Liver (tissue), 9 donors: Measurements from ENCODE around the gene BMAL1. TPM values are rescaled to one million over a fixed set of nuclear protein-coding genes. Genes with fewer than 3 reads are reported as not detected.

Experiments used
- DNase-seq: peaks from one replicate; pipeline ENCODE4 v3.0.0-alpha.2; 2017; ENCODE audit warnings: low spot score
- H3K27ac ChIP-seq, 2 donors: one replicate each; pipeline ENCODE4 v1.7.0; 2013; ENCODE audit warnings: inconsistent platforms in 2 of 2, low read length in 2 of 2, control low read depth in 1 of 2, low read depth in 1 of 2, mild to moderate bottlenecking in 1 of 2
- H3K27me3 ChIP-seq, 4 donors: one replicate each; pipeline versions ENCODE4 v1.6.1 to v1.7.0; 2013; ENCODE audit warnings: low read length in 3 of 4, inconsistent platforms in 1 of 4, mild to moderate bottlenecking in 1 of 4, moderate library complexity in 1 of 4; ENCODE audit not compliant: control insufficient read depth in 4 of 4, insufficient read depth in 4 of 4
- H3K36me3 ChIP-seq, 4 donors: one replicate each; pipeline versions ENCODE4 v1.6.1 to v1.7.0; 2013; ENCODE audit warnings: low read length in 3 of 4, mild to moderate bottlenecking in 3 of 4, low read depth in 1 of 4, moderate library complexity in 1 of 4; ENCODE audit not compliant: control insufficient read depth in 4 of 4, insufficient read depth in 3 of 4
- H3K4me1 ChIP-seq, 4 donors: one replicate each; pipeline versions ENCODE4 v1.6.1 to v1.7.0; 2013; ENCODE audit warnings: low read length in 3 of 4, mild to moderate bottlenecking in 3 of 4, moderate library complexity in 1 of 4; ENCODE audit not compliant: control insufficient read depth in 4 of 4, insufficient read depth in 4 of 4
- H3K4me3 ChIP-seq, 3 donors: one replicate each; pipeline versions ENCODE4 v1.6.1 to v1.7.0; 2013; ENCODE audit warnings: low read length in 3 of 3, control low read depth in 1 of 3, low read depth in 1 of 3, mild to moderate bottlenecking in 1 of 3
- H3K9ac ChIP-seq, 2 donors: one replicate each; pipeline ENCODE4 v1.7.0; 2013; ENCODE audit warnings: low read length in 2 of 2, mild to moderate bottlenecking in 2 of 2, moderate library complexity in 2 of 2, control low read depth in 1 of 2, low read depth in 1 of 2
- H3K9me3 ChIP-seq, 4 donors: one replicate each; pipeline versions ENCODE4 v1.6.1 to v1.7.0; 2013; ENCODE audit warnings: low read length in 3 of 4; ENCODE audit not compliant: control insufficient read depth in 4 of 4
- ATF3 ChIP-seq: IDR thresholded peaks from 2 replicates; pipeline ENCODE4 v1.6.1; 2016; ENCODE audit warnings: antibody characterized with exemption
- CTCF ChIP-seq: fragments of 150-350 bp; IDR thresholded peaks from 2 replicates; pipeline ENCODE4 v1.5.1; 2017; ENCODE audit warnings: improper control_type of control experiment, low read depth, low read length; ENCODE audit not compliant: missing input control
- EGR1 ChIP-seq, 2 donors: IDR thresholded peaks; 2 replicates each; pipeline ENCODE4 v1.6.1; 2016 to 2018; ENCODE audit warnings: antibody characterized with exemption in 2 of 2, low read depth in 2 of 2
- FOXA1 ChIP-seq: IDR thresholded peaks from 2 replicates; pipeline ENCODE4 v1.6.1; 2016; ENCODE audit warnings: antibody characterized with exemption
- FOXA2 ChIP-seq: IDR thresholded peaks from 2 replicates; pipeline ENCODE4 v1.6.1; 2016; ENCODE audit warnings: antibody characterized with exemption
- GABPA ChIP-seq, 2 donors: IDR thresholded peaks in 1 of 2; conservative IDR thresholded peaks in 1 of 2; 2 replicates each; pipeline ENCODE4 v1.6.1; 2016; ENCODE audit warnings: antibody characterized with exemption in 2 of 2, mild to moderate bottlenecking in 1 of 2, moderate library complexity in 1 of 2
- HNF4A ChIP-seq, 2 donors: conservative IDR thresholded peaks; 2 replicates each; pipeline ENCODE4 v1.6.1; 2016; ENCODE audit warnings: antibody characterized with exemption in 2 of 2, mild to moderate bottlenecking in 2 of 2
- HNF4G ChIP-seq: IDR thresholded peaks from 2 replicates; pipeline ENCODE4 v1.6.1; 2016; ENCODE audit warnings: antibody characterized with exemption
- JUND ChIP-seq, 2 donors: IDR thresholded peaks; 2 replicates each; pipeline ENCODE4 v1.6.1; 2016; ENCODE audit warnings: antibody characterized with exemption in 2 of 2
- MAX ChIP-seq: IDR thresholded peaks from 2 replicates; pipeline ENCODE4 v1.6.1; 2016; ENCODE audit warnings: antibody characterized with exemption
- NR2F2 ChIP-seq: IDR thresholded peaks from 2 replicates; pipeline ENCODE4 v1.6.1; 2016; ENCODE audit warnings: antibody characterized with exemption
- RAD21 ChIP-seq, 2 donors: IDR thresholded peaks; 2 replicates each; pipeline ENCODE4 v1.6.1; 2016; ENCODE audit warnings: antibody characterized with exemption in 2 of 2, mild to moderate bottlenecking in 2 of 2
- REST ChIP-seq: IDR thresholded peaks from 2 replicates; pipeline ENCODE4 v1.6.1; 2016; ENCODE audit warnings: antibody characterized with exemption, mild to moderate bottlenecking
- RXRA ChIP-seq, 2 donors: IDR thresholded peaks; 2 replicates each; pipeline ENCODE4 v1.6.1; 2017 to 2018; ENCODE audit warnings: antibody characterized with exemption in 2 of 2, mild to moderate bottlenecking in 1 of 2
- SP1 ChIP-seq: IDR thresholded peaks from 2 replicates; pipeline ENCODE4 v1.6.1; 2018; ENCODE audit warnings: antibody characterized with exemption, mild to moderate bottlenecking
- TAF1 ChIP-seq: conservative IDR thresholded peaks from 2 replicates; pipeline ENCODE4 v1.6.1; 2016; ENCODE audit warnings: antibody characterized with exemption, mild to moderate bottlenecking
- YY1 ChIP-seq: IDR thresholded peaks from 2 replicates; pipeline ENCODE4 v1.6.1; 2016; ENCODE audit warnings: antibody characterized with exemption, mild to moderate bottlenecking
- ZBTB33 ChIP-seq: IDR thresholded peaks from 2 replicates; pipeline ENCODE4 v1.6.1; 2016; ENCODE audit warnings: antibody characterized with exemption
- WGBS: extraction: QIAGEN DNeasy Blood & Tissue Kit; methylation state at CpG from one replicate; pipeline ENCODE4 v1.1.7; 2013; 5-methylcytosine and 5-hydroxymethylcytosine counted together
- polyA plus RNA-seq, 2 donors: library from polyadenylated mRNA; stranded (reverse) in 1 of 2; unstranded in 1 of 2; fragments of 200-250 nt in 1 of 2; fragments of >200 nt in 1 of 2; fragmentation: Nextera tagmentation in 1 of 2; extraction: Ambion mirVana in 1 of 2; gene quantifications; one replicate each; pipeline versions ENCODE4 v1.2.1 to v1.2.3, GENCODE V29; 2013 to 2015
- total RNA-seq, 2 donors: library from RNA; depleted of rRNA; stranded (reverse); fragments of >200 nt; gene quantifications; one replicate each; pipeline ENCODE4 v1.2.3, GENCODE V29; 2014
- donor health status: healthy.
- donor health status: healthy.
- donor health status: healthy.
- donor health status: healthy.
- donor health status: healthy.

The BMAL1 gene
- total and polyA plus RNA-seq, 4 donors, result 4.7 to 39.0 (median 15.0) TPM

- TF ChIP-seq FOXA2 (no peak), YY1 (no peak), EGR1 (IDR thresholded peaks at IDR 0.05; ENCODE audit: low read depth in 2 of 2) (no peak), JUND (IDR thresholded peaks at IDR 0.05) (no peak), GABPA (IDR thresholded peaks at IDR 0.05 in 1 of 2, conservative IDR thresholded peaks at IDR 0.05 in 1 of 2) (no peak)
- Histone ChIP-seq H3K4me1 (peaks cover 0 to 2% (median 0%) of the 10 kb centered on the region in 4 donors), H3K27me3 (no peaks in the 10 kb centered on the region), H3K9me3 (peaks cover 0 to 3% (median 1%) of the 10 kb centered on the region in 4 donors), H3K4me3 (no peak overlapping the region), H3K9ac (no peak overlapping the region), H3K36me3 (no peaks in the 10 kb centered on the region), H3K27ac (no peak overlapping the region)
- no peak for DNase-seq
- WGBS, result 99% methylated on average over 1 of the region's 1 CpG
Measured at GRCh38 chr11:13429288-13429687, 151.7 kb downstream of the BMAL1 start.

GRCh38 chr11:13429836-13430235 is 152.2 kb downstream of the BMAL1 start:
- Histone ChIP-seq H3K4me3 (no peak overlapping the region), H3K9me3 (peaks cover 0 to 3% (median 1%) of the 10 kb centered on the region in 4 donors), H3K27ac (no peak overlapping the region), H3K27me3 (no peaks in the 10 kb centered on the region), H3K4me1 (peaks cover 0 to under 1% (median 0%) of the 10 kb centered on the region in 4 donors), H3K36me3 (no peaks in the 10 kb centered on the region), H3K9ac (no peak overlapping the region)
- TF ChIP-seq TAF1 (no peak), SP1 (no peak), MAX (no peak), ATF3 (no peak), HNF4G (no peak), GABPA (IDR thresholded peaks at IDR 0.05 in 1 of 2, conservative IDR thresholded peaks at IDR 0.05 in 1 of 2) (no peak), FOXA1 (no peak)
- 94% methylated on average over 3 of the region's 3 CpGs for WGBS
- no peak for DNase-seq

GRCh38 chr11:13433437-13433836 is 155.8 kb downstream of the BMAL1 start:
- H3K4me1 ChIP-seq, result no peaks in the 10 kb centered on the region
- H3K4me3 ChIP-seq, result no peak overlapping the region
- DNase-seq, result no peak
- no peaks in the 10 kb centered on the region for H3K36me3 ChIP-seq
- no peaks in the 10 kb centered on the region for H3K27me3 ChIP-seq
- 93% methylated on average over 2 of the region's 2 CpGs for WGBS
- TF ChIP-seq HNF4A (conservative IDR thresholded peaks at IDR 0.05) (no peak), NR2F2 (no peak), SP1 (no peak), FOXA1 (no peak), CTCF (no peak), FOXA2 (no peak), RXRA (IDR thresholded peaks at IDR 0.05) (no peak), HNF4G (no peak), ZBTB33 (no peak), JUND (IDR thresholded peaks at IDR 0.05) (no peak), EGR1 (IDR thresholded peaks at IDR 0.05; ENCODE audit: low read depth in 2 of 2) (no peak), YY1 (no peak), REST (no peak), ATF3 (no peak), TAF1 (no peak), RAD21 (IDR thresholded peaks at IDR 0.05) (no peak), MAX (no peak), GABPA (IDR thresholded peaks at IDR 0.05 in 1 of 2, conservative IDR thresholded peaks at IDR 0.05 in 1 of 2) (no peak)
- H3K9ac ChIP-seq, result no peak overlapping the region
- H3K27ac ChIP-seq, result no peak overlapping the region
- no peaks in the 10 kb centered on the region for H3K9me3 ChIP-seq
